Measurements from ENCODE around the gene CRELD1. TPM values are rescaled to one million over a fixed set of nuclear protein-coding genes. Genes with fewer than 3 reads are reported as not detected.
A peak's percentile ranks its signal among the peaks of the same experiment; 100 is the strongest.

CRELD1 gene
- total and polyA plus RNA-seq, 2 of the 4 experiments (the other 2 are of a cell fraction): 8.6 to 25.7 TPM

GRCh38 chr3:9902372-9903237, 31.0 kb upstream of the CRELD1 start, which contains the start of gene IL17RE (continued):
- no peak for TF ChIP-seq USF2 (IDR thresholded peaks at IDR 0.05; ENCODE audit: low read depth, low read length)

- 8% methylated on average over 2 of the region's 4 CpGs; no CpG with 5 or more reads in 1 of the 2 experiments for WGBS, 2 experiments (ENCODE audit: extremely low coverage in 2 of 2, insufficient read length in 1 of 2)
- Histone ChIP-seq H3K9me3 (ENCODE audit: control insufficient read depth, insufficient read depth, low read length) (no peaks in the 10 kb centered on the region), H3K56ac (ENCODE audit: extremely low read depth, insufficient read depth, low read length) (no peak overlapping the region), H2AK5ac (ENCODE audit: low read depth, low read length) (peak overlapping the region; percentile 70; the same call in 1 of the 2 replicates), H3K79me1 (ENCODE audit: low read depth in 1 of 2, low read length in 2 of 2) (peaks cover 0 to 20% of the 10 kb centered on the region in 2 experiments; a peak in 2 of 4 replicates), H4K91ac (ENCODE audit: insufficient read depth, low read depth, low read length) (peak overlapping the region; percentile 57), H3K4ac (ENCODE audit: low read depth, low read length) (peak overlapping the region; percentile 80), H3K4me3 (ENCODE audit: insufficient read depth, low read depth, low read length) (no peak overlapping the region), H2BK5ac (ENCODE audit: low read depth, low read length, poor library complexity, severe bottlenecking) (peak overlapping the region; percentile 69), H3K36me3 (ENCODE audit: control insufficient read depth, insufficient read depth, low read length) (no peaks in the 10 kb centered on the region), H2AFZ (replicated peaks; ENCODE audit: low read length, poor library complexity) (peak overlapping the region; percentile 90), H2AK9ac (replicated peaks; ENCODE audit: low read depth, low read length, poor library complexity) (peak overlapping the region; percentile 89), H2BK20ac (ENCODE audit: low read depth, low read length) (peak overlapping the region; percentile 80), H3K27ac (ENCODE audit: insufficient read depth, low read length) (peak overlapping the region; percentile 56), H4K5ac (ENCODE audit: low read depth, low read length) (peak overlapping the region; percentile 94), H3K9me1 (ENCODE audit: insufficient read depth, low read length) (peaks cover 17% of the 10 kb centered on the region), H3K9ac (ENCODE audit: low read depth, low read length) (peak overlapping the region; percentile 29; the same call in 1 of the 2 replicates), H2BK15ac (ENCODE audit: low read depth, low read length) (peak overlapping the region; percentile 69; the same call in 2 of the 3 replicates), H2BK120ac (ENCODE audit: low read depth, low read length) (peak overlapping the region; percentile 60), H3K23ac (ENCODE audit: low read depth, low read length) (peak overlapping the region; percentile 91), H3K4me2 (ENCODE audit: low read depth, low read length) (peak overlapping the region; percentile 72), H4K20me1 (ENCODE audit: insufficient read depth, low read length) (no peaks in the 10 kb centered on the region), H3K4me1 (ENCODE audit: control insufficient read depth, insufficient read depth, low read length) (peaks cover 11% of the 10 kb centered on the region), H3K14ac (replicated peaks; ENCODE audit: low read depth, low read length) (peak overlapping the region; percentile 78), H3K27me3 (ENCODE audit: control insufficient read depth, insufficient read depth, low read length) (no peaks in the 10 kb centered on the region), H3K18ac (ENCODE audit: low read depth, low read length) (peak overlapping the region; percentile 67), H4K8ac (ENCODE audit: low read depth in 2 of 2, low read length in 2 of 2) (peak overlapping the region; percentile 57 to 88)
- peak; percentile 52 for DNase-seq
- no TSS peak for BruUV-seq (replicated peaks)
- POLR2A ChIA-PET (ENCODE audit: unreplicated experiment): no interaction called here
- CTCF ChIA-PET: interaction anchor here (1.3 kb wide), 1 partner anchor 11 kb away, joined by 3 read pairs; no protein-coding TSS in a partner anchor
- peak; percentile 48 for TF ChIP-seq MAFK (IDR thresholded peaks at IDR 0.05; ENCODE audit: low read depth, low read length)
- TF ChIP-seq MAZ (IDR thresholded peaks at IDR 0.05; ENCODE audit: borderline replicate concordance, low read depth, low read length): peak; percentile 21; the same call in 1 of the 2 replicates
- TF ChIP-seq CHD1 (IDR thresholded peaks at IDR 0.05; ENCODE audit: low read depth, low read length): no peak
- dilution Hi-C loops (cut with HindIII; ENCODE audit: low sequenced_read_pairs, unreplicated experiment) (no loop called here), in situ Hi-C loops (cut with MboI; ENCODE audit: low sequenced_read_pairs) (no loop called here), intact Hi-C loops (cut with micrococcal nuclease) (no loop called here)
- ATAC-seq (ENCODE audit: low read depth): peak; percentile 78
Measured at GRCh38 chr3:9903238-9903624, 30.4 kb upstream of the CRELD1 start.

Data from IMR-90 (cell line).